IPS-20b (cell line): ENCODE measurements around the gene GULP1.

Source experiments
- H3K27ac ChIP-seq: one replicate; pipeline ENCODE4 v1.5.1; 2013; ENCODE audit warnings: low read length
- H3K27me3 ChIP-seq: 2 replicates; pipeline ENCODE4 v1.6.1; 2013; ENCODE audit warnings: mild to moderate bottlenecking, low read length, inconsistent platforms; ENCODE audit not compliant: insufficient read depth
- H3K36me3 ChIP-seq: 2 replicates; pipeline ENCODE4 v1.6.1; 2013; ENCODE audit warnings: low read depth, mild to moderate bottlenecking, inconsistent platforms, low read length, moderate library complexity; ENCODE audit not compliant: insufficient read depth
- H3K4me1 ChIP-seq: 2 replicates; pipeline ENCODE4 v1.6.1; 2013; ENCODE audit warnings: mild to moderate bottlenecking, control low read depth, inconsistent platforms, low read length, moderate library complexity; ENCODE audit not compliant: insufficient read depth
- H3K4me3 ChIP-seq: 2 replicates; pipeline ENCODE4 v1.5.1; 2013; ENCODE audit warnings: mild to moderate bottlenecking, low read length, inconsistent platforms
- H3K9ac ChIP-seq: 2 replicates; pipeline ENCODE4 v1.6.1; 2013; ENCODE audit warnings: low read depth, mild to moderate bottlenecking, inconsistent platforms, low read length, moderate library complexity
- H3K9me3 ChIP-seq: 2 replicates; pipeline ENCODE4 v1.6.1; 2013; ENCODE audit warnings: mild to moderate bottlenecking, low read depth, low read length, inconsistent platforms; ENCODE audit not compliant: insufficient read depth

Gene GULP1

GRCh38 chr2:188383158-188383557 is 91.5 kb downstream of the GULP1 start:
- H3K36me3 ChIP-seq: peaks cover 30% of the 10 kb centered on the region
- H3K27me3 ChIP-seq: no peaks in the 10 kb centered on the region
- H3K9ac ChIP-seq: no peak overlapping the region
- H3K4me3 ChIP-seq: no peak overlapping the region
- no peaks in the 10 kb centered on the region for H3K4me1 ChIP-seq
- H3K9me3 ChIP-seq: peaks cover 30% of the 10 kb centered on the region
- no peak overlapping the region for H3K27ac ChIP-seq

GRCh38 chr2:188385857-188386256 is 94.2 kb downstream of the GULP1 start:
- no peak overlapping the region for H3K4me3 ChIP-seq
- H3K27ac ChIP-seq: no peak overlapping the region
- H3K27me3 ChIP-seq: no peaks in the 10 kb centered on the region
- H3K9me3 ChIP-seq: peaks cover 30% of the 10 kb centered on the region
- peaks cover 30% of the 10 kb centered on the region for H3K36me3 ChIP-seq
- no peak overlapping the region for H3K9ac ChIP-seq
- H3K4me1 ChIP-seq: no peaks in the 10 kb centered on the region

- Histone ChIP-seq H3K36me3 (peaks cover 28% of the 10 kb centered on the region), H3K9ac (no peak overlapping the region), H3K4me3 (no peak overlapping the region), H3K27ac (no peak overlapping the region), H3K27me3 (no peaks in the 10 kb centered on the region), H3K9me3 (peaks cover 22% of the 10 kb centered on the region), H3K4me1 (peaks cover 4% of the 10 kb centered on the region; the same call in 1 of the 2 replicates)
Observed at GRCh38 chr2:188388831-188389230, 97.2 kb downstream of the GULP1 start.

GRCh38 chr2:188391354-188391753 is 99.7 kb downstream of the GULP1 start:
- no peaks in the 10 kb centered on the region; the same call in 1 of the 2 replicates for H3K9me3 ChIP-seq
- H3K36me3 ChIP-seq: peaks cover 3% of the 10 kb centered on the region
- no peak overlapping the region for H3K4me3 ChIP-seq
- H3K4me1 ChIP-seq: peaks cover 4% of the 10 kb centered on the region; the same call in 1 of the 2 replicates
- no peak overlapping the region for H3K27ac ChIP-seq
- H3K27me3 ChIP-seq: no peaks in the 10 kb centered on the region
- no peak overlapping the region for H3K9ac ChIP-seq

- no peak overlapping the region for H3K9ac ChIP-seq
- H3K4me3 ChIP-seq: no peak overlapping the region
- no peak overlapping the region for H3K27ac ChIP-seq
- peaks cover 17% of the 10 kb centered on the region; the same call in 1 of the 2 replicates for H3K4me1 ChIP-seq
- H3K9me3 ChIP-seq: no peaks in the 10 kb centered on the region; the same call in 1 of the 2 replicates
- H3K27me3 ChIP-seq: no peaks in the 10 kb centered on the region
- H3K36me3 ChIP-seq: no peaks in the 10 kb centered on the region
Observed at GRCh38 chr2:188394931-188395472, 103.3 kb downstream of the GULP1 start.

- Histone ChIP-seq H3K27me3 (no peaks in the 10 kb centered on the region), H3K4me1 (peaks cover 17% of the 10 kb centered on the region; the same call in 1 of the 2 replicates), H3K4me3 (no peak overlapping the region), H3K27ac (no peak overlapping the region), H3K36me3 (no peaks in the 10 kb centered on the region), H3K9ac (no peak overlapping the region), H3K9me3 (no peaks in the 10 kb centered on the region; the same call in 1 of the 2 replicates)
Observed at GRCh38 chr2:188395903-188396689, 104.4 kb downstream of the GULP1 start.

GRCh38 chr2:188399159-188399558 is 107.5 kb downstream of the GULP1 start:
- no peak overlapping the region for H3K9ac ChIP-seq
- no peak overlapping the region for H3K4me3 ChIP-seq
- no peak overlapping the region for H3K27ac ChIP-seq
- H3K27me3 ChIP-seq: no peaks in the 10 kb centered on the region
- H3K36me3 ChIP-seq: no peaks in the 10 kb centered on the region
- H3K9me3 ChIP-seq: no peaks in the 10 kb centered on the region
- peaks cover 14% of the 10 kb centered on the region; the same call in 1 of the 2 replicates for H3K4me1 ChIP-seq

- no peak overlapping the region for H3K27ac ChIP-seq
- no peaks in the 10 kb centered on the region for H3K36me3 ChIP-seq
- peaks cover 13% of the 10 kb centered on the region; the same call in 1 of the 2 replicates for H3K9me3 ChIP-seq
Observed at GRCh38 chr2:188403676-188404075, 112.0 kb downstream of the GULP1 start.

GRCh38 chr2:188404341-188405004 is 112.8 kb downstream of the GULP1 start:
- Histone ChIP-seq H3K27ac (no peak overlapping the region), H3K36me3 (no peaks in the 10 kb centered on the region), H3K9me3 (peaks cover 13% of the 10 kb centered on the region; the same call in 1 of the 2 replicates), H3K4me1 (no peaks in the 10 kb centered on the region; the same call in 1 of the 2 replicates), H3K4me3 (no peak overlapping the region), H3K9ac (no peak overlapping the region), H3K27me3 (no peaks in the 10 kb centered on the region)

More at GRCh38 chr2:188403676-188404075, 112.0 kb downstream of the GULP1 start:
- no peak overlapping the region for H3K9ac ChIP-seq
- peaks cover 6% of the 10 kb centered on the region; the same call in 1 of the 2 replicates for H3K4me1 ChIP-seq
- no peak overlapping the region for H3K4me3 ChIP-seq
- H3K27me3 ChIP-seq: no peaks in the 10 kb centered on the region

- Histone ChIP-seq H3K4me3 (no peak overlapping the region), H3K27me3 (no peaks in the 10 kb centered on the region), H3K27ac (no peak overlapping the region), H3K9ac (no peak overlapping the region), H3K9me3 (peaks cover 13% of the 10 kb centered on the region; the same call in 1 of the 2 replicates), H3K4me1 (peaks cover 15% of the 10 kb centered on the region), H3K36me3 (no peaks in the 10 kb centered on the region)
Observed at GRCh38 chr2:188406414-188406813, 114.7 kb downstream of the GULP1 start.

- Histone ChIP-seq H3K27ac (no peak overlapping the region), H3K27me3 (no peaks in the 10 kb centered on the region), H3K4me3 (no peak overlapping the region; the same call in 1 of the 2 replicates), H3K4me1 (peaks cover 15% of the 10 kb centered on the region), H3K9me3 (peaks cover 11% of the 10 kb centered on the region; the same call in 1 of the 2 replicates), H3K9ac (no peak overlapping the region), H3K36me3 (no peaks in the 10 kb centered on the region)
Observed at GRCh38 chr2:188410504-188411235, 119.0 kb downstream of the GULP1 start.
